ENCODE measurements around the gene C15orf62.

GRCh38 chr15:40772014-40772413, 2.2 kb downstream of the C15orf62 start:
- TF ChIP-seq CTCF (conservative IDR thresholded peaks at IDR 0.05): no peak
- no peak for TF ChIP-seq ZFX (IDR thresholded peaks at IDR 0.05)
